ENCODE results near the gene IL17RE. TPM values are rescaled to one million over a fixed set of nuclear protein-coding genes. Genes with fewer than 3 reads are reported as not detected.

IL17RE gene
- total RNA-seq, 1 donor from 2014 or later = 1.3 TPM

DNA sequence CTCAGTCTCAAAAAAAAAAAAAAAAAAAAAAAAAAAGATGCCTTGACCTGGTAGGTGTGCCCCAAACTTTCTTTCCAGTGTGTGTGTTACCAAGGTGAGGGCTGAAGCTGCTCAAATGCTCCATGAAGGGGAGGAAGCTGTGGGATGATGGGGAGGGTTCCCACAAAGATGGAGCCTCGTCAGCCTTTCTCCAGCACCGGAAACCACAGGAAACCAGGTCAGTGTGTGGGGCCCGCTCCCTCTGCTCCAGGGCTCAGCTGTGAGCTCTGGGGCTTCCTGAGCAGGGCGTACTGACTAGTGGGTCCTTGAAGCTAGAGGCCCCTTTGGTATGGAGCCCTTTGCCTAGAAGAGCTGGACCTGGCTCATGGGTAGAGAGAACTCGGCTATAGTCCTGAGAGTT is 681 bp upstream of the IL17RE start:
- DNase-seq (ENCODE audit: extremely low read depth, low read depth, low spot score) = peak; percentile 12

DNA sequence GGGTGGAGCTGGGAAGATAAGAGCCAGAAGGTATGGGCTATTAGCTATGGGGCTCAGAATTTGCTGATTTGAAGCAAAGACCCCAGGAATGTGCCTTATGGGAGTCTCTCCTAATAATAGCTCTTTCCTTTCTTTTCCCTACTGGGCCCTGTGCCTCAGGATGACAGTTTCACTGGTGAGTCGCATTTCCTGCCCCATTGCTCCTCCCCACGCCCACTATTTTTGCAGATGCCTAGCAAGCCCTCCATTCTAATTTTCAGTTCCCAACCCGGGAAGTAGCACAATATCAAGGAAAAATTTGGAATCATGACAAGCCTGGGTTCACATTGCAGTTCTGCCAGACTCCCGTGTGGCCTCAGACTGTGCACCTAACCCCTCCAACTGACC is 583 bp downstream of the IL17RE start:
- DNase-seq (ENCODE audit: extremely low read depth, low read depth, low spot score) = no peak

DNA sequence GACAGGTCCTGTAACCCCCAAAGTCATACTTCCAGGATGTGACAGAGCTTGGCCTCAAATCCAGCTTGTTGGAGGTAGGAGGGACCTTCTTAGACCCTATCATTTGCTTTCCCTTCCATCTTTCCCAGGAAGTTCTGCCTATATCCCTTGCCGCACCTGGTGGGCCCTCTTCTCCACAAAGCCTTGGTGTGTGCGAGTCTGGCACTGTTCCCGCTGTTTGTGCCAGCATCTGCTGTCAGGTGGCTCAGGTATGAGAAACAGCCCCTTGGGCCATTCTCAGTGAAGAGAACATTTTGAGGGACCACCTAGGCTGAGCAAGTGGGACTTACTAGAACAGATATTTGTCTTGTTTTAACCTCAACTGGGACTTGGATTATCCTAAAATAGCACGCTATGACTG is 1.3 kb downstream of the IL17RE start:
- DNase-seq (ENCODE audit: extremely low read depth, low read depth, low spot score) = no peak

DNA sequence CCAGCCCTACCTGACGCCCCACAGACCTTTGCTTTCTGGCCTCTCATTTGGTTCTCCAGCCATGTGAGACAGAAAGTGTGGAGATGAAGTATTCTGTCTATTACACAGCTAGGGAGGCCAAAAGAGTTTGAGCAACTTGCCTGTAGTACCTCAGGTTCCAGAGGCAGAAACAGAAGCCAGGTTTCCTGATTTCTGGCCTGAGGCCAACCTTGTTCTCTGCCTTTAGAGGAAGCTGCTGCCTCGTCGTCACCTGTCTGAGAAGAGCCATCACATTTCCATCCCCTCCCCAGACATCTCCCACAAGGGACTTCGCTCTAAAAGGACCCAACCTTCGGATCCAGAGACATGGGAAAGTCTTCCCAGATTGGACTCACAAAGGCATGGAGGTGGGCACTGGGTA is 3.8 kb downstream of the IL17RE start:
- DNase-seq (ENCODE audit: extremely low read depth, low read depth, low spot score) = no peak

DNA sequence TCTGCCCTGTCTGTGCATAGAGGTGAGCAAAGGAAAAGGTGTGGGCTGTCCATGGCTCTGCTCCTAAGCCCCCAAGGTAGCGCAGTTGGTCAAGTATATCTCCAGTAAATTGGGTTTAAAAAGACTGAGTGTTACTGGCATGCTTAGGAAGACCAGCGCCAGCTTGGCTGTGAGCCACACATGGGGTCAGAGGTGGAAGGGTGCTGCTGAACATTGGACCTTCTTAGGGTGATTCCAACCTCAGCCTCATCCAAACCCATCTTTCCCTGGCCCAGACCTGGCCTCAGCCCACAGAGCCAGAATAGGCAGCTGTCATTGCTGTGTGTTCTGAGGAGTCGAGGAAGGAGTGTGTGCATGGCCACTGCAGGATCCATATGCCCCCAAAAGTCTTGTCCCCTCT is 5.6 kb downstream of the IL17RE start:
- DNase-seq (ENCODE audit: extremely low read depth, low read depth, low spot score) = no peak

DNA sequence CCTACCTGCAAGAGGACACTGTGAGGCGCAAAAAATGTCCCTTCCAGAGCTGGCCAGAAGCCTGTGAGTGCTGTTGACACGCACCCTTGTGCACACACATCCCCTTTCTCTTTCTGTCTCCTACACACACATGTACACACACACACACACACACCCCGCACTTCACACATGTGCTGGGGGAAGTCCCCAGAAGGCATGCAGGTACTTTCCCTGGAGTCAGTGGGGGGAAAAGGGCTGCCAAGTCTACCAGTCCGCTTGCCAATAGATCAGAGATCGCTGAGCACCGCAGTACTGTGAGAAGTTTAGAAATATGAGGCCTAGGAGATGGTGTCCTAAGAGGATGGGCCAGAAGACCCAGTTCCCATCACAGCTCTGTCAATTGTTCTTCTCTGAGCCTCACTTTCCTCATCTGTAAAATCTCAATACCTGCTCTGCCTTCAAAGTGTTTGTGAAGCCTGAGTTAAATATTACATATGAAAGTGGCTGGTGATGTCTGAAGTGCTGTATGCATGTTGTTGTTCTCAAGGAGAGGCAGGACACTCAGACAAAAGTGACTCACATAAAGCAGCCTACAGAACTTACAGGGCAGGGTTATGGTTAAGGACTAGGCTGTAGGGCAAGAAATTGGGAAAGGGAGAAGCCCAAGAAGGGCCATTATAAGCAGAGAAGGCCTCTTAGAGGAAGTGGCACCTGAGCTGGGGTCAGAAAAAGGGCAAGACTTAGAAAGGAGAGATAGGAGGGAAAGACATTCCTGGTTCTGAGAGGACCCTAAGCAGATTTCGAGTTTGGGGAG is 6.8 kb downstream of the IL17RE start:
- no peak for DNase-seq (ENCODE audit: extremely low read depth, low read depth, low spot score)

DNA sequence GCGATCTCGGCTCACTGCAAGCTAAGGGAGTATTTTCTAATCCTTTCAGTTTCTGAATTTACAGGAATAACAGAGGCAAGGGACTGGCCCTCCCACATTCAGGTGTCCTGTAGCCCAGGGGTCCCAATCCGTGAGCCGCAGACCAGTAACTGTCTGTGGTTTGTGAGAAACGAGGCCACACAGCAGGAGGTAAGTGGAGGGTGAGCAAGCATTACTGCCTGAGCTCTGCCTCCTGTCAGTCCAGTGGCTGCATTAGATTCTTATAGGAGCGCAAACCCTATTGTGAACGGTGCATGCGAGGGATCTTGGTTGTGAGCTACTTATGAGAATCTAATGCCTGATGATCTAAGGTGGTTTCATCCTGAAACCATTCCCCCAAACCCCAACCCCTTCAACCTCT is 9.2 kb downstream of the IL17RE start:
- DNase-seq (ENCODE audit: extremely low read depth, low read depth, low spot score) = no peak

DNA sequence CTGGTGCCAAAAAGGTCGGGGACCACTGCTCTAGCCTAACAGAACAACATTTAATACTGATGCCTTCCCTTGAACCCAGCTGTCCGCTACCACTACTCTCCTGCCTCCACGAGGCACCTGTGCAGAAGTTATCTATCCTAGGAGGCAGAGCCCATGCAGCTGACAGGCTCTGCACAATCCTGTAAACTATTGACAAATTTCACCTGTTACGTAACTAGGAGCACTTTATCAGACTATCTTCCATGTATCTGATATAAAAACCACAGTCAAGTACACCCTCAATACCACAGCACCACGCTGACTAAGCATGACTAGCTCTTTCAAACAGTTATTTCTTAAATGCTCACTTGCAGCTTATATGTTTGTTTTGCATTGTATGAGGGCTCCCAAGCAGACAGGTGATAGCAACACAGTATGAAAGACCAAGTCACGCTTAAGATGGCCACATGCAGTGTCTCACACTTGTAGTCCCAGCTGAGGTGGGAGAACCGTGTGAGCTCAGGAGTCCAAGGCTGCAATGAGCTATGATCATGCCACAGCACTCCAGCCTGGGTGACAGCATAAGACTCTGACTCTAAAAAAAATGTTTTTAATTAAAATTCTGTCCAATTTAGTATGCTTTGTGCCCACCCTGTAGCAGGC is 9.8 kb downstream of the IL17RE start:
- DNase-seq (ENCODE audit: extremely low read depth, low read depth, low spot score) = no peak

DNA sequence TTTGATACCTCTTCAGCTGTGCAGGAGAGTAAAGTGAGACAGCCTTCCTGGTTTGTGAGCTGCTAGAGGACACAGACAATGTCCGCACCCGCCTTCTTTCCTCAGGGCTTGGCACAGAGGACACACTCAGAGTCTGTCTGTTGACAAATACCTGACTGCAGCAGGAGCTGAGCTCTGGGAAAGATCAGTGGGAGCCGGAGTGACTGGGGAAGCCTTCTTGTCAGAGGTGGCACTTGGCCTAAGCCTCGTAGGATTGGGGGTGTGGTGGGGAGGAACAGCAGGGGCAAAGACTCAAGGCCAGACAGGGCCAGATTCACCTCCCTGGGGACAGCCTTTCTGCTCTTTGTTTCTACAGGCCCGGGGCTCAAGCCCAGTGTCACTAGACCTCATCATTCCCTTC is 11.0 kb downstream of the IL17RE start:
- no peak for DNase-seq (ENCODE audit: extremely low read depth, low read depth, low spot score)

DNA sequence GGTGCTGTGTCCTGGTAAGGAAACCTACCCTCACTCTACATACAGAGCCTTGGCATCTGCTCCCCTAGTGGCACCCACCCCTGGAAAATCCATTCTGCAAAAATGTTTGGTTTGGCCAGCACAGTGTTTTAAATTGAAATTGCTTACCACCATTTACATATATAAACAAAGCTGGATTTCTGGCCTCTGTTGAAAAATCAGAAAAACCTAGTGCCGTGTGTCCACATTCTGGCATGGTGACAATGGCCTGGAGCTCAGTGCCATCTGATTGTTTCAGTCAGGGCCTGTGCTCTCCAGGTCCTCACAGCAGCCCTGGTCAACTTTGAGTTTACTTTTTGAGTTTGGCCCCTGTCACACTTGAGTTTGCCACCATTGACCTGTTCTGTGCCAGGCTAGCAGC is 11.4 kb downstream of the IL17RE start:
- no peak for DNase-seq (ENCODE audit: extremely low read depth, low read depth, low spot score)

DNA sequence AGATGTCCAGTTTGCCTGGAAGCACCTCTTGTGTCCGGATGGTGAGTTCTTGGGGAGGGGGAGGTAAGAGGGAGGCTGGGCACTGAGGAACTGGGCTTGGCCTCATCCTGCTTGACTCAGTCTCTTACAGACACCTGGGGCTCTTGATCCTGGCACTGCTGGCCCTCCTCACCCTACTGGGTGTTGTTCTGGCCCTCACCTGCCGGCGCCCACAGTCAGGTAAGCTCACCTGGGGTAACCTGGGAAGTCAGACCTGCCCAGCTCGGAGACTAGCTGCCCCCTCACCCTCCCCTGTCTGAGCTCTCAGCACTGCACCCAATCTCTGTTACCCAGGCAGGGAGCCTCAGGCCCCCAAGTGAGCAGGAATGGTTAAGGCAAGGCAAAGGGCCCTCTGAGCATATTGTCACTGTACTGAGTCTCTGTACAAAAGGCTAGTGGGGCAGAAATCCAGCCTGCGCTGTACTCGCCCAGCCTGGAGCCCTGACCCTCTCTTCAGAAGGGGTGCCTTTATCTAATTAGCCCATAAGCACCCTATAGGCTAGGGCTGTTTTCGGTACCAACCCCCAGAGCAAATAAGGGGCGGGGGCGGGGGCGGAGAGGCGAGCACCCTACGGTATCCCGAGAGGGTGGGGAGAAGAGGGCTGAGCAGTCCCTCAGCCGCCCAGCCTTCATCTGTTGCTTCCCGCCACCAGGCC is 12.1 kb downstream of the IL17RE start:
- no peak for DNase-seq (ENCODE audit: extremely low read depth, low read depth, low spot score)

DNA sequence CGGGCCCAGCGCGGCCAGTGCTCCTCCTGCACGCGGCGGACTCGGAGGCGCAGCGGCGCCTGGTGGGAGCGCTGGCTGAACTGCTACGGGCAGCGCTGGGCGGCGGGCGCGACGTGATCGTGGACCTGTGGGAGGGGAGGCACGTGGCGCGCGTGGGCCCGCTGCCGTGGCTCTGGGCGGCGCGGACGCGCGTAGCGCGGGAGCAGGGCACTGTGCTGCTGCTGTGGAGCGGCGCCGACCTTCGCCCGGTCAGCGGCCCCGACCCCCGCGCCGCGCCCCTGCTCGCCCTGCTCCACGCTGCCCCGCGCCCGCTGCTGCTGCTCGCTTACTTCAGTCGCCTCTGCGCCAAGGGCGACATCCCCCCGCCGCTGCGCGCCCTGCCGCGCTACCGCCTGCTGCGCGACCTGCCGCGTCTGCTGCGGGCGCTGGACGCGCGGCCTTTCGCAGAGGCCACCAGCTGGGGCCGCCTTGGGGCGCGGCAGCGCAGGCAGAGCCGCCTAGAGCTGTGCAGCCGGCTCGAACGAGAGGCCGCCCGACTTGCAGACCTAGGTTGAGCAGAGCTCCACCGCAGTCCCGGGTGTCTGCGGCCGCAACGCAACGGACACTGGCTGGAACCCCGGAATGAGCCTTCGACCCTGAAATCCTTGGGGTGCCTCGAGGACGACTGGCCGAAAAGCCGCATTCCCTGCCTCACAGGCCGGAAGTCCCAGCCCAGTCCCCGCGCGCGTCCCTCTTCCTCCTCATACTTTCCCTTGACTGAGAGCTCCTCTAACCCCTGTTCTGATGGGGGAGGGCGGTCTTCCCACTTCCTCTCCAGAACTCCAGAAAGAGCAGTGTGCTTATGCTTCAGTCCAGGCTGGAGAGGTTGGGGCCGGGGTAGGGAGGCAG is 12.8 kb downstream of the IL17RE start:
- DNase-seq (ENCODE audit: extremely low read depth, low read depth, low spot score) = no peak

DNA sequence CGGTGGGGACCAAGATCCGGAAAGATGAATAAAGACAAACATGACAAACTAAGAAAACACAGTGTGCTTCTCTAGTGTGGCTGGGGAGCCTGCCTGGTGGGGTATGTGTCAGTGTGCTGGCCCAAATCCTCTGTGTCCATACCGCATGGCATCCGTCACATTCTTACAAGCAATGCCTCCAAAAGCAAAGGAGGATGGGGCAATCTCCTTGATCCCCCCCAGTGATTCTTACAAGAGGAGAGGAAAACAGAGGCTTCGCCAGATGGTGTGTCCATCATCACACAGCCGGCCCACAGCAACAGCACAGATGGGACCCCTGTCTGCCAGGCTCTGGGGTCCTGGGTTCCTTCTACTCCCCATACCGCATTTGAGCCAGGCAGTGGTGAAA is 13.7 kb downstream of the IL17RE start:
- no peak for DNase-seq (ENCODE audit: extremely low read depth, low read depth, low spot score)

DNA sequence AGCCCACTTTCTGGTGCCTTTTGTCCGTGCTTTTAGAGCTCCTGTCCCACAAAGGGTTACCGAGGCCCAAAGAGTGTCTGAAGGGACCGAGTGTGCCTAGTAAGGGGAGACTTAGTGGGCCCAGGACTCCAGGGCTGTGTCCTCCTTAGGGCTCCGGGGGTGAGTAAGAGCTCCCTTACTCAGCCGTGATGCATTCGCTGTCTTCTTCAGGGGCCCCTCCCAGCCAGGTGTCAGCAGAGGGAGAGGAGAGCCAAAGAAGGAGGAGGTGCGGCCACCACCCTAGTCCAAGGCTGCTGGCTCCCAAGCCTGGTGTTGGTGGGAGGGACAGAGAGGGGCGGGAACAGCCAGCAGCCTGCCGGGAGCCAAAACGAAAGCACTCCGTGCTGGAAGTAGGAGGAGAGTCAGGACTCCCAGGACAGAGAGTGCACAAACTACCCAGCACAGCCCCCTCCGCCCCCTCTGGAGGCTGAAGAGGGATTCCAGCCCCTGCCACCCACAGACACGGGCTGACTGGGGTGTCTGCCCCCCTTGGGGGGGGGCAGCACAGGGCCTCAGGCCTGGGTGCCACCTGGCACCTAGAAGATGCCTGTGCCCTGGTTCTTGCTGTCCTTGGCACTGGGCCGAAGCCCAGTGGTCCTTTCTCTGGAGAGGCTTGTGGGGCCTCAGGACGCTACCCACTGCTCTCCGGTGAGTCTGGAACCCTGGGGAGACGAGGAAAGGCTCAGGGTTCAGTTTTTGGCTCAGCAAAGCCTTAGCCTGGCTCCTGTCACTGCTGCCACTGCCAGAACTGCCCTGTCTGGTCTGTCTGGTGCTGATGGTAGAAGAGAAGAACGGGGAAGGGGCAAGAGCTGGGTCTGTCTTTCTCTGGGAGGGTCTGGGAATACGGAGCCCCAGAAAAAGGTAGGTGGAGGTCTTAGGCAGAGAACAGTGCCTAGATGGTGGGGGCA is 14.4 kb downstream of the IL17RE start, which contains the start of gene IL17RC:
IL17RC (plus strand) TSS at position 365 of the 947 bp plus-strand sequence; CDS start at position 583, 218 bp downstream.
- DNase-seq (ENCODE audit: extremely low read depth, low read depth, low spot score) = no peak

DNA sequence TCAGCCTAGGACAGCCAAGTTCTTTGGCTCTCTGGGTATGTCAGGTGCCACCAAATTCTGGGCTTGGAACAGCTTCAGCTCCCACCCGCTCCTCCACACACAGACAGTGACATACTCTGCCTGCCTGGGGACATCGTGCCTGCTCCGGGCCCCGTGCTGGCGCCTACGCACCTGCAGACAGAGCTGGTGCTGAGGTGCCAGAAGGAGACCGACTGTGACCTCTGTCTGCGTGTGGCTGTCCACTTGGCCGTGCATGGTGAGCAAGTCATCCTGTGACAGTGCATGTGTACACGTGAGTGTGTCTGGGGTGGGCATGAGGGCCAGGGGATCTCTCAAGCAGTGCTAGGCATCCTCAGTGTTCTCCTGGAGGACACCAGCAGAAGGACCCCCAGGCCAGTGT is 15.2 kb downstream of the IL17RE start:
- DNase-seq (ENCODE audit: extremely low read depth, low read depth, low spot score) = no peak

DNA sequence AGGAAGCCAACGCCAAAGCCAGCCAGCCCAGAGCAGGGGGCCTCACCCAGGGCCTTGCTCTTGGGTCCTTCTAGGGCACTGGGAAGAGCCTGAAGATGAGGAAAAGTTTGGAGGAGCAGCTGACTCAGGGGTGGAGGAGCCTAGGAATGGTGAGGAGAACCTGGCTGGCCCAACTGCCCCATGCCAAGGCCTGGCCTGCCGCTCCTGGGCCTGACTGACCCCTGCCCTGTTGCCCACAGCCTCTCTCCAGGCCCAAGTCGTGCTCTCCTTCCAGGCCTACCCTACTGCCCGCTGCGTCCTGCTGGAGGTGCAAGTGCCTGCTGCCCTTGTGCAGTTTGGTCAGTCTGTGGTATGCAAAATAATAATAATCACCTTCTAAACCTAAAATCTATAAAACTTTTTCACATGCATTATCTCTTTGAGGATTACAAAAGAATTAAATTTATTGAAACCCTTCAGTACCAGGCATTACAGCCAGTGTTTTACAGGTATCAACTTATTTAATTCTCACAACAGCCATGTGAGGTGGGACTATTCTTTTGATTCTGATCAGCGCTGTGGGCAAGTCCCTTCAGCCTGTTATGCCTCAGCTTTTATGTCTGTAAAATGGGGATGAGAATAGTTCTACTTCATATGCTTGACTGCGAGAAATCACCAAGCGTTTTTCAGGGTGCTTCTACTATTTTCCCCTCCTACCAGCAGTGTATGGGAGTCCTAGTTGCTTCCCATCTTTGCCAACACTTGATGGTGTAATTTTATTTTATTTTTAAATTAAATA is 15.8 kb downstream of the IL17RE start:
- no peak for DNase-seq (ENCODE audit: extremely low read depth, low read depth, low spot score)

DNA sequence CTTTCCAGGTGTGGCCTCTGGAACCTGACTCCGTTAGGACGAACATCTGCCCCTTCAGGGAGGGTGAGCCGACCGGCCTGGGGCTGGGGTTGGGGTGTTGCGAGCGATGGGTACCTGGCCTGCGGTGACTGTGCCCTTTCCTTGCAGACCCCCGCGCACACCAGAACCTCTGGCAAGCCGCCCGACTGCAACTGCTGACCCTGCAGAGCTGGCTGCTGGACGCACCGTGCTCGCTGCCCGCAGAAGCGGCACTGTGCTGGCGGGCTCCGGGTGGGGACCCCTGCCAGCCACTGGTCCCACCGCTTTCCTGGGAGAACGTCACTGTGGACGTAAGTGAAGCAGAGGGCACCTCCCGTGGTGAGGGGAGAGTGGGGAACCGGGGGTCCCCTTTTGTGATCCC is 25.5 kb downstream of the IL17RE start:
- no peak for DNase-seq (ENCODE audit: extremely low read depth, low read depth, low spot score)

DNA sequence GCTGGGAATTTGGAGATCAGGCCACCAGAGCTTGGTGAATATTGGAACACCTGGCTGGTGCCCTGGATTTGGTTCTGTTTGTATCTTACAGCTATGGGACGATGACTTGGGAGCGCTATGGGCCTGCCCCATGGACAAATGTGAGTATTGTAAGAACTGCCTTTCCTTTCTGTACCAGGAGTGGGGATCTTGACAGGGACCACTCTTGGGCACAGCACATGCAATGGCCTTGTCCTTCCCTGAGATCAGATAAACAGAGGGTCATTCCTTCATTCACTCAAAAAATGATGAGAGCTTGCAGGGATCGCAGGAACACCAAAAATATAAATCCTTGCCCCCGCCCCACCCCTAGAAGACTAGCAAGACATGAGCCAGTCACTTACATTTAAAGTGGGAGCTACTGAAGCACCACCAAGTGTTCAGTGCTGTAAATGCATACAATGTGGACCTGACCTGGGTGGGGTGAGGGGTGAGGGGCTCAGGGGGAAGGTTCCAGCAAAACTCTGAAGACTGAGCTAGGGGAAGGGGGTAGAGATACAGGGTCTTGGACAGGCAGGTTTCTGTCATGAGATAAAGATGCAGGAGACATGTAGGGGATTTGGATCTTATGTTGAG is 28.3 kb downstream of the IL17RE start:
- DNase-seq (ENCODE audit: extremely low read depth, low read depth, low spot score) = no peak

DNA sequence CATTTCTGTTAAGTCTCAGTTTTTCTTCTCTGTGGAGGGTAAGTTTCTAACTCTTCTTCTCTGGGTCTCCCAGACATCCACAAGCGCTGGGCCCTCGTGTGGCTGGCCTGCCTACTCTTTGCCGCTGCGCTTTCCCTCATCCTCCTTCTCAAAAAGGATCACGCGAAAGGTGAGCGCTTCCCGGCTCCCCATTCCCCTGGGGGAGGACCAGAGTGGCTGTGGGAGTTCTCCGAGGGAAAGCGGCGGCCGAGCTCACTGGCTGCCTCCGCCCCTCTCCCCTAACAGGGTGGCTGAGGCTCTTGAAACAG is 29.8 kb downstream of the IL17RE start:
- DNase-seq (ENCODE audit: extremely low read depth, low read depth, low spot score) = no peak

All from glomerular endothelial cell (primary cell).